RWPE2 (cell line): ENCODE data around the gene LAMA2.

Experiments used
- ATAC-seq: fragments of 200-7000 bp; cut with Tn5 transposase; 3 replicates; pipeline ENCODE4 v1.9.1; 2021; ENCODE audit warnings: low read depth
- DNase-seq: peaks from one replicate; pipeline ENCODE4 v3.0.0-alpha.2; 2020; ENCODE audit warnings: low spot score
- H3K27ac ChIP-seq: fragments of 450-650 bp; 2 replicates; pipeline ENCODE4 v1.5.1; 2017; ENCODE audit warnings: mild to moderate bottlenecking; ENCODE audit not compliant: poor library complexity, severe bottlenecking
- H3K27me3 ChIP-seq: fragments of 250-450 bp; sonication (Bioruptor Pico); 2 replicates; pipeline ENCODE4 v1.5.1; 2021; ENCODE audit warnings: mild to moderate bottlenecking, moderate library complexity; ENCODE audit not compliant: insufficient read depth, poor library complexity, severe bottlenecking
- H3K36me3 ChIP-seq: fragments of 250-450 bp; sonication (Bioruptor Pico); 2 replicates; pipeline ENCODE4 v1.5.1; 2020; ENCODE audit warnings: low read depth, mild to moderate bottlenecking, moderate library complexity
- H3K4me1 ChIP-seq: fragments of 250-450 bp; sonication (Bioruptor Pico); 2 replicates; pipeline ENCODE4 v1.5.1; 2021; ENCODE audit warnings: mild to moderate bottlenecking, moderate library complexity; ENCODE audit not compliant: insufficient read depth, poor library complexity, severe bottlenecking
- H3K4me3 ChIP-seq: fragments of 250-450 bp; sonication (Bioruptor Pico); 2 replicates; pipeline ENCODE4 v1.5.1; 2021; ENCODE audit warnings: mild to moderate bottlenecking, moderate library complexity; ENCODE audit not compliant: severe bottlenecking
- H3K9me3 ChIP-seq: fragments of 250-450 bp; sonication (Bioruptor Pico); 2 replicates; pipeline ENCODE4 v1.5.1; 2021; ENCODE audit warnings: mild to moderate bottlenecking, moderate library complexity; ENCODE audit not compliant: severe bottlenecking
- CTCF ChIP-seq: fragments of 450-650 bp; IDR thresholded peaks from one replicate; pipeline ENCODE4 v1.5.1; 2017; ENCODE audit warnings: mild to moderate bottlenecking, moderate library complexity; ENCODE audit not compliant: poor library complexity, severe bottlenecking

LAMA2 gene

GRCh38 chr6:129507846-129508245 lies 624.9 kb downstream of the LAMA2 start:
- Histone ChIP-seq H3K36me3 (no peaks in the 10 kb centered on the region), H3K27ac (peak overlapping the region; percentile 26), H3K27me3 (no peaks in the 10 kb centered on the region), H3K9me3 (no peaks in the 10 kb centered on the region), H3K4me1 (peaks cover 10% of the 10 kb centered on the region), H3K4me3 (no peak overlapping the region)
- DNase-seq, result no peak
- ATAC-seq, result no peak
- TF ChIP-seq CTCF, result no peak

GRCh38 chr6:129508477-129509145 lies 625.7 kb downstream of the LAMA2 start:
- ATAC-seq, result no peak
- Histone ChIP-seq H3K4me3 (no peak overlapping the region), H3K27me3 (no peaks in the 10 kb centered on the region), H3K9me3 (no peaks in the 10 kb centered on the region), H3K27ac (no peak overlapping the region), H3K4me1 (peaks cover 13% of the 10 kb centered on the region), H3K36me3 (no peaks in the 10 kb centered on the region)
- no peak for TF ChIP-seq CTCF
- no peak for DNase-seq

- Histone ChIP-seq H3K4me3 (no peak overlapping the region), H3K9me3 (no peaks in the 10 kb centered on the region), H3K4me1 (peaks cover 14% of the 10 kb centered on the region), H3K27me3 (no peaks in the 10 kb centered on the region), H3K27ac (no peak overlapping the region), H3K36me3 (no peaks in the 10 kb centered on the region)
- no peak for DNase-seq
- no peak for TF ChIP-seq CTCF
- ATAC-seq, result no peak
Measured at GRCh38 chr6:129510950-129511349, 628.0 kb downstream of the LAMA2 start.

GRCh38 chr6:129513471-129513870 lies 630.5 kb downstream of the LAMA2 start:
- ATAC-seq (no peak), DNase-seq (no peak)
- no peak for TF ChIP-seq CTCF
- H3K4me3 ChIP-seq, result no peak overlapping the region
- peaks cover 7% of the 10 kb centered on the region for H3K4me1 ChIP-seq
- H3K27ac ChIP-seq, result no peak overlapping the region
- no peaks in the 10 kb centered on the region for H3K36me3 ChIP-seq
- H3K9me3 ChIP-seq, result no peaks in the 10 kb centered on the region
- H3K27me3 ChIP-seq, result no peaks in the 10 kb centered on the region

GRCh38 chr6:129515004-129515403 lies 632.1 kb downstream of the LAMA2 start:
- Histone ChIP-seq H3K27me3 (no peaks in the 10 kb centered on the region), H3K4me1 (peaks cover 7% of the 10 kb centered on the region), H3K9me3 (no peaks in the 10 kb centered on the region), H3K4me3 (no peak overlapping the region), H3K36me3 (no peaks in the 10 kb centered on the region), H3K27ac (no peak overlapping the region)
- ATAC-seq, result no peak
- DNase-seq, result no peak
- TF ChIP-seq CTCF, result no peak
